HG03139 (cell line): Measurements from ENCODE around the gene SCN2B.
"Not testable (repeated sequence)": the region's sequence is repeated elsewhere in the genome, so short reads cannot be mapped to it uniquely, and the experiment has no call there.

Experiments
- ATAC-seq: cut with Tn5 transposase; IDR thresholded peaks from one replicate; pipeline ENCODE4 v1.9.1; 2021; ENCODE audit not compliant: unreplicated experiment

SCN2B gene

GRCh38 chr11:118207079-118207478, 30.6 kb upstream of the SCN2B start:
- no peak for ATAC-seq

- ATAC-seq = no peak
Observed at GRCh38 chr11:118206391-118207031, 30.1 kb upstream of the SCN2B start.

GRCh38 chr11:118205606-118206378, 29.4 kb upstream of the SCN2B start:
- no peak for ATAC-seq

- peak; percentile 63 for ATAC-seq
Observed at GRCh38 chr11:118202599-118203422, 26.4 kb upstream of the SCN2B start.

GRCh38 chr11:118201966-118202365, 25.5 kb upstream of the SCN2B start:
- no peak for ATAC-seq

GRCh38 chr11:118200901-118201680, 24.7 kb upstream of the SCN2B start:
- ATAC-seq = no peak

DNA sequence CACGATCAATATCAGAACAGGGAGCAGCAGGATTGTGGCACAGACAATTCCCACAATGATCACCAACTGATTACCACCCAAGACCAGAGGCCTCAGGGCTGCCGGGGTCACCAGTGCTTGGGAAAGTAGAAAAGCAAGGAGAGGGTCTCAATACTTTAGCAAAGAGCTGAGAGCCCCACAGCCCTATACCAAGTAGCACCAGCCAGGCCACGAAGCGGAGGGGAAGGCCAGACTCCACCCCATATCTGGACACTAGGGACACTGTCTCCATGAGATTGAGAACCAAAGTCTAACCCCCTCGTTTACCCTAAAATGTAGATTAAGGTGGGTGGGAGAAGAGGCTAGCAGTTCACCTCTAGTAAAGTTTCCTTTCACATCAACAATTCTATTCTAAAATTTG, 24.1 kb upstream of the SCN2B start:
- no peak for ATAC-seq

DNA sequence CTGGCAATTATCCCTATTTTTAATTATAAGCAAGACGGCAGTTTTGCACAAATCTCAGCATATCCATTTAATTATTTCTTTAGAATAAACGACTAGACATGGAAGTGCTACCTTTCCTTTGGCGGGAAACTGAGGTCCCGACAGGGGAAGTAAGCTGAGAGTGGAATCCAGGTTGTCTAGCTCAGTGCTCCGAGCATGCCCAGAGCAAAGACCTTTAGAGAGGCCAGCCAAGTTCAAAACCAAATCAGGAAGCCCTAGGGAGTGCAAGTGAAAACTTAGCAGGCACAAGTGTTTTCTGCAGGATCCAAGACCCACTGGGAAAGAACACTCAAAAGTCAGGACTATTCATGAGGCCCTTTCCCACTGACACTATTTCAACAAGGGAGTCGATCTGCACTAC, 22.7 kb upstream of the SCN2B start:
- no peak for ATAC-seq

GRCh38 chr11:118198370-118198769, 21.9 kb upstream of the SCN2B start:
- no peak for ATAC-seq

DNA sequence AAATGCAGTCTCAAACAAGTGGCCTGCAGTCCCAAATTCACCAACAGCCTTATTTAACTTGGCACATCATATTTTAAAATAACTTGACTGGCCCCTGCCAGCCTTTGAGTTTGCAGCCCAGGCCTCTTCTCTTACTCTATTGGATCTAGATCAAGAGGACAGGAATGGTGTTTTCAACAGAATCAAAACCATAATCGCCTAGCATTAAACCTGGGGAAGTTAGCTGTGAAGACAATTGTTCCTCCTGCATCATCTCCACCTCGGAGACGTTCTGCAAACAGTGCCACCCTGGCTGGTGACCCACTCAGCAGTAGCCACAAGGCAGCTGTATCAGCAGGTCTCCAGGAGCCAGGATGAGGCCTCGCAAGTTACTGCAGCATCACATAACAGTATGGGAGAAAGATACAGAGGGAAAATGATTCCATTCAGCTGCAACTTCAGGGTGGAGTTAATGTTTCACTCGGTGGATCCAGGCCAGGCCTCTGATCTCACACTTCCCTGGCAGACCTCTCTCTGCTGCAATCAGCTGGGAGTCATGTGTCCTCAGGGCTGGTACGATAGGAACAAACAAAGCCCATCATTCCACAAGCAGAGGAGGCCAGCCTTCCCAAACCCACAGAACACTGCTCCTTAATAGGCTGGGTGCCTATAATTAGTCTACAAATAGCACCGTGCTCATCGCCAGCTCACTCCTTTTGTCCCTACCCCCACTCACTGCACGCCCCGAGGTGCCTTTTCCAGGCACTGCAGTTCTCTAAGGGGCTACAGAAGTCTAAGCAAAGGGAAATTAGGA, 18.6 kb upstream of the SCN2B start:
- ATAC-seq = no peak

- ATAC-seq = no peak
Observed at GRCh38 chr11:118193910-118194566, 17.6 kb upstream of the SCN2B start.

- ATAC-seq = not testable (repeated sequence)
Observed at GRCh38 chr11:118192817-118193216, 16.4 kb upstream of the SCN2B start.

DNA sequence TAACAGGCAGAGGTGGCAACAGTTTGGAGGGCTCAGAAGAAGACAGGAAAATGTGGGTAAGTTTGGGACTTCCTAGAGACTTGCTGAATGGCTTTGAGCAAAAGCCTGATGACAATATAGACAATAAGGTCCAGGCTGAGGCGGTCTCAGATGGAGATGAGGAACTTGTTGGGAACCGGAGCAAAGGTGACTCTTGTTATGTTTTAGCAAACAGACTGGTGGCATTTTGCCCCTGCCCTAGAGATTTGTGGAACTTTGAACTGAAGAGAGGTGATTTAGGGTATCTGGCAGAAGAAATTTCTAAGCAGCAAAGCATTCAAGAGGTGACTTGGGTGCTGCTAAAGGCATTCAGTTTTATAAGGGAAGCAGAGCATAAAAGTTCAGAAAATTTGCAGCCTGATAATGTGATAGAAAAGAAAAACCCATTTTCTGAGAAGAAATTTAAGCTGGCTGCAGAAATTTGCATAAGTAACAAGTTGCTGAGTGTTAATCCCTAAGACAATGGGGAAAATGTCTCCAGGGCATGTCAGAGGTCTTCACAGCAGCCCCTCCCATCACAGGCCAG, 14.6 kb upstream of the SCN2B start:
- ATAC-seq = not testable (repeated sequence)

DNA sequence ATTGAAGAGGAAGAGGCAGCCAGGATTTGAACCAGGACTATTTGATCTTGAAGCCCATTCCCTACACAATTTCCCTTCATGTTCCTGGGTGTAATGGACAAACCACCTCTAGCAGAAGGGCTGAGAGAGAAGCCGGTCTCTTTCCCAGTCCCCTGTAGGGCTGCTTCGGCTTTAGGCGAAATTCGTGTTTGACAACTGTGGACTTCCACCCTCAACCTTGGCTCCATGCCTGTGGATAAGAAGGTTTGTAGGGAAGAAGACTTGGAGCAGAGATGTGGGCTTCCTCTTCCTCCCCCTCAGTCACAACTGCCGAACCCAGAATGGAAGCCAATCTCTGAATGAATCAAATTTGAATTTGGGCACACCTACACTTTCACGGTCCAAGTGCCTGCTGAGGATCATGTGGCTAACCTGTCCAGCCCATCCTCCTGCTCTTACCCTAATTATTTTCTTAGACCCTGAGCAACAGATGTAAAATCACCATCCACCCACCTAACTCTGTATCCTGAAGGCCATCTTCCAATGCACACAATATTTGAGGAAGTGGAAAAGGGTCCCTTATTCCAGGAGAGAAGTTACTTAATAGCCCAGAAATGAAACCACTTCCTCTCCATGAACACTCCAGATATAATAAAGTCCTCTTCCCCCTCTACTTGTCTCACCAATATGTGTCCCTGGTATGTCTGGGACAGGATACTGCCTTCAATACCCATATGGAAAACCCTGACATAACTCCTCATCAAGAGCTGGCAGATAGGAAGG, 10.1 kb upstream of the SCN2B start:
- no peak for ATAC-seq

- ATAC-seq = no peak
Observed at GRCh38 chr11:118184784-118185579, 8.5 kb upstream of the SCN2B start.

GRCh38 chr11:118183691-118184090, 7.3 kb upstream of the SCN2B start:
- not testable (repeated sequence) for ATAC-seq

- ATAC-seq = no peak
Observed at GRCh38 chr11:118180300-118180703, 3.9 kb upstream of the SCN2B start.

GRCh38 chr11:118176778-118177134, 317 bp upstream of the SCN2B start:
- ATAC-seq = no peak
